Measurements from ENCODE around the gene HES7.
A peak's percentile ranks its signal among the peaks of the same experiment; 100 is the strongest.

Gene HES7

GRCh38 chr17:8155231-8155995 is 31.5 kb upstream of the HES7 start:
- DNase-seq: no peak

GRCh38 chr17:8154608-8155155 is 30.8 kb upstream of the HES7 start:
- no peak for DNase-seq

- DNase-seq: peak; percentile 82
These were observed 30.2 kb upstream of the HES7 start for GRCh38 chr17:8153957-8154607.

GRCh38 chr17:8153525-8153956 is 29.6 kb upstream of the HES7 start:
- DNase-seq: peak; percentile 56

- no peak for DNase-seq
These were observed 29.1 kb upstream of the HES7 start for GRCh38 chr17:8153031-8153451.

GRCh38 chr17:8152112-8152775 is 28.3 kb upstream of the HES7 start, which contains the start of gene PER1:
PER1 (minus strand) TSS chr17:8152404; CDS start chr17:8150706, 1,698 bp downstream.
- peak; percentile 85 for DNase-seq

GRCh38 chr17:8151641-8152111 is 27.8 kb upstream of the HES7 start:
- peak; percentile 26 for DNase-seq

GRCh38 chr17:8151120-8151640 is 27.3 kb upstream of the HES7 start:
- DNase-seq: peak; percentile 87

GRCh38 chr17:8150194-8151119 is 26.6 kb upstream of the HES7 start:
- DNase-seq: no peak

- DNase-seq: no peak
These were observed 25.7 kb upstream of the HES7 start for GRCh38 chr17:8149419-8150193.

GRCh38 chr17:8148560-8148959 is 24.7 kb upstream of the HES7 start:
- DNase-seq: no peak

GRCh38 chr17:8147805-8148404 is 24.0 kb upstream of the HES7 start:
- no peak for DNase-seq

- no peak for DNase-seq
These were observed 23.4 kb upstream of the HES7 start for GRCh38 chr17:8147141-8147804.

GRCh38 chr17:8146381-8147140 is 22.7 kb upstream of the HES7 start:
- no peak for DNase-seq

GRCh38 chr17:8145811-8146210 is 21.9 kb upstream of the HES7 start:
- no peak for DNase-seq

- DNase-seq: no peak
These were observed 20.7 kb upstream of the HES7 start for GRCh38 chr17:8144401-8145231.

- no peak for DNase-seq
These were observed 19.9 kb upstream of the HES7 start for GRCh38 chr17:8143581-8144400.
